HPDE6-E6E7 (cell line): ENCODE measurements around the gene LMO2.
"Not testable (repeated sequence)": the region's sequence is repeated elsewhere in the genome, so short reads cannot be mapped to it uniquely, and the experiment has no call there.

Source experiments
- DNase-seq: peaks from one replicate; pipeline ENCODE4 v3.0.0; 2011; ENCODE audit warnings: missing footprints; ENCODE audit errors: extremely low spot score

LMO2 gene

DNA sequence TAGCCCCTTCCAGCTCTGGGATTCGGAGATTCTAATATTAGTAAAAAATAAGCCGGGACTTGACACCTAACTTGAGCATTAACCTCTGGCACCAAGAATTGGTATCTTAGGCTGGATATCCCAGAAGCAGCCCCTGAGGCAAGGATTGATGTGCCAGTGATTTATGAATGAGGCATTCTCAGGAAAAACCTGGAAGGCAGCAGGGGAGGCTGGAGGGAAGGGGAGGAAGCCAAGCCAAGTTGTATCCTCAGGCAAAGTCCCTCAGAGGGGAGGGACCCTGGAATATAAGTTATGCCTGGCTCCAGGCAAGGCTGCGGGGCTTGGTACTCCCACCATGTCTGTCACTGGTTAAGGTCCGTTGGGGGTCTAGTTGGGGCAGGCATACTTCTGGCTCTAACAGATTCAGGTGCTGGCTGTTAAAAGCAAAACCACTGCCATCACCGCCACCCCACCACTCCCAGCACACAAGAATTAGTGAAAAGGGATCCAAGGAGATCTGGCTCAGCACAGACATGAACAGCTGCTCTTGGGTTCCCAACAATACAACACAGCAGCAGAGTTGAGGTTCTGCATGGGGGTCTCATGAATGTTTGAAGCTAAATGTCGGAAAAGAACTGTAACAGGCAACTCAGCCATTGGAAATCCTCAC, 29.8 kb downstream of the LMO2 start:
- DNase-seq, result no peak

DNA sequence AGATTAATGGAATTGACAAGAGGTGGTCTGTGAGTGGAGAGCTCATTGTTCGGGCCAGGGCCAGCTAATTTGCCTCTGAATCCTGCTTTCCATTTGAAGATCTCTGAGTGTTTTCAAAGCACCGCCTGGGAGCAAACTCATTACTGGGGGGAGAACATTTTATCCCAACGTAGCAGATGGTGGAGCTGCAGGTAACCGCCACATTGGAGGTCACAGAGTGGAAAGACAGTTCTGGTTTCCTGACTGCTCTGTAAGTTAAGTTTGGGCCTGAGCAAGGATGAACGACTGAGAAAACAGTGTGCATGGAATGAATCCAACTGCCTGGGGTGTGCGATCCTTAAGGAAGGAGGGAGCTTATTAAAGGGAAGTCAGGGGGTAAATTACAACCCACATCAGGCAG, 30.5 kb downstream of the LMO2 start:
- no peak for DNase-seq

DNA sequence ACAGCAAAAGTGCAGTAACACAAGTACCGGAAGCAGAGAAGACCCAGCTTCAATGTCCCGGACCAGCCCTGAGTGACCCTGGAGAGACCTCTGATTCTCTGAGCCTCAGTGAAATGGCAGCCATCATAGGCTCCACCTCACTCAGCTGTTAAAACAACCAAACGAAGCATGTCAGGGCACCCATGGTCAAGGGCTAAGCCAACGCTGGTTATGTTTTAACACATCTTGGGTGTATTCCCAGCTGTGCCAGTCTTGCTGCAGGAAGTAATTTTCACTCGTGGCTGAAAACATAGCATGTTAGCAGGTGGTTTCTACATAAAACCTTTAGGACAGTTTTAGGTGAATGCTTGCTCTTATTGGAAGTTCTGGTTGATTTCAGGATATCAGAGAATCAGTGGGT, 30.9 kb downstream of the LMO2 start:
- no peak for DNase-seq

DNA sequence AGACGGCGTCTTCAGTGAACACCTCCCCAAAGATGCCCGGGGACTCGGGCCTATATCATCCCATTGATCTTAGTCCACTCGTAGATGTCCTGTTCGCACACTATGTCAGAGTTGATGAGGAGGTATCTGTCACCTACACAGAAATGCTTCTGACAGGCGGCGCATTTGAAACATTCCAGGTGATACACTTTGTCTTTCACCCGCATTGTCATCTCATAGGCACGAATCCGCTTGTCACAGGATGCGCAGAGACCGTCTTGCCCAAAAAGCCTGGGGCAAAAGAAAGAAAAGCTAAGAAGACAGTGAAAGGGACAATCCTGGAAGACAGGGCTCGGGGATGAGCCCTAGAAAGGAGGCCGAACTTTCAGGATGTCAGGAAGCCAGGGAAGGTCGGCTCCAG, 32.6 kb downstream of the LMO2 start:
- DNase-seq, result no peak

DNA sequence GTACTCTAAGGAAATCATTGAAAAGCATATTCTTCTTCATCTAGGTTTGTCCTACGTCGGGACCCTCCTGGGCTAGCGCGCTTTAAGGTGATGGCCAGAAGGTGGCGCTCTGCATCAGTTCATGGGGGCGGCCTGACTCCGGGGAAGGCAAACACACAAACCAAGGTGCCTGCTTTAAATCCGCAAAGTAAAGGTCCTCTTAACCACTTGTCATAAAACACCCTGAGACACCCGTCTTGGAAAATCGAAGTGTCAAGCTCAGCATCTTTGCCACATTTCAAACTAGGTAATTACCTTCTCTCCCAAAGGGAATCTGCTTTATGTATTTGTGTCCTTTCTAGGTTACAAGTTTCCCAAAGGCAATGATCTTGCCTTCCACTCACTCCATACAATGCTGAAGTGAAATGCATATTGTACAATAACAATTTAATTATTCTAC, 33.9 kb downstream of the LMO2 start:
- peak; percentile 54 for DNase-seq

DNA sequence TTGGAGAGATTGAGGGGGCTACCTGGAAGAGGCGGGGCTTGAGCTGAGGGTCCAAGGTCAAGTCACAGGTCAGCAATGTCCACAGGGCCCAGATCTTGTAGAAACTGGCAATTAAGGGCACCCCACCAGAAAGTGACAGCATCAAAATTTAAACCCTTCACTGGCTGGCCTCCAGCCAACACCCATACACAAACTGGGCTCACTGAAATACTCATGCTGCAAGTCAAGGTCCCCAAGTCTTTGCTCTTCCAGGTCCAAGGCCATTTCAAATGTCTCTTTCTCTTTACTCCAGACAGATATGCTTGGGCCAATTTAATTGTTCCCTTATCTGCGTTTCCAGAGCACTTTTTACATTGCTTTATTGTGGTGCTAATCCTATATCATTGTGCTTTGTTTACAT, 36.4 kb downstream of the LMO2 start:
- no peak for DNase-seq

DNA sequence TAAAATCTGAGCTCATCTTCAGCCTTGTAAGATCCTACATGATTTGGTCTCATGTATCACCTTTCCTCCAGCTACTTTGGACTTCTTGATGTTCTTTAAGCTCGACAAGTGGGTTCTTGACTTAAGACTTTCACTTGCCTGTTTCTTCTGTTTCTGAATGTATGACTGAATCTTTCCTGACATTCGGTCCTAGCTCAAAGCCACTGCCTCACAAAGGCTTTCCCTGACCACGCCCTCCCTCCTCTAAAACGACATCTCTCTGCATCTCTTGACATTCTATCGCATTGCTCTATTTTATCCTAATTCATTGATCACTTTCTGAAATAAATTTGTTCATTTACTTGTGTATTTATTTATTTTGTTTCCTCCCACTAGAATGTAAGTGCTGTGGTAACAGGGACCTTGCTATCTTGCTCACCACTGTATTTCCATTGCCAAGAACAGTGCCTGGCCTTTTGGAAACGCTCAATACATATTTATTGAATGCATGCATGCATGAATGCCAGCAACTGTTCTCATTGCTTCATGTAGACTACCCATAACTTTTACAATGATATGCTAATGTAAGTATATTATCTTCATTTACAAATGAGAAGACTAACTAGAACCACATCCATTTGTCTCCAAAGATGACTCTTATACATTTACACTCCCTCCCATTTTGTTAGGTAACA, 43.0 kb downstream of the LMO2 start:
- no peak for DNase-seq

DNA sequence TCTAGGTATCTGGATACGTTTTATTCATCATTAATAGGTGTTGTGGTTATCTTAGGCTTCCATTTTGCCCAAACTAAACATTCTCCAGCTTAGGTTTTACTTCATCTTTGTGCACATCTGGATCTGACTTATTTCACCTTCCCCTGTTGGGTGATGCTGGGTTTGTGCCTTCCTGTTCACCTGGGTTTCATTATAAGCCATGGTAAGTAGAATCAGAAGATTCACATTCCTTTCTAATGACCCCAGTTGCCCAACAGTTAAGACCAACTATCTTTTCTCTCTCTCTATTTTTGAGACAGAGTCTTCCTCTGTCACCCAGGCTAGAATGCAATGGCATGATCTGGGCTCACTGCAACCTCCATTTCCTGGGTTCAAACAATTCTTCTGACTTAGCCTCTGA, 44.6 kb downstream of the LMO2 start:
- DNase-seq, result no peak

DNA sequence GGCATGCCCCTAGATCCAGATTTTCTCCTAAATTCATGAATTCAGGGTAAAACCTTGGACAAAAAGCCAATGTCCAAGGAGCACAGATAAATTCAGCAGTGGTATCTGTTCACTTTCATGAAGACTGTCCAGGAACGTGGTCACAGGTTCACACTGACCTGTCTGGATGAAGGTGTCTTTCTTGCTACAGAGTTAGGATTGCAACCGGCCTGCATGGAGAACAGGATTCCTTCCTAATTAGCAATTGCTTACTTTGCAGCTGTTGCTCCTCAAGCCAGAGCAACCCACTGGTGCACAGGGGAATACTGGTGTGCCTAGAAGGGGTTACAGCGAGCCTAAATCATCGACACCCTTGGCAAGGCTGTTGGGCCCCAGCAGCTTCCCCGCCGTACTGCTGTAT, 47.6 kb downstream of the LMO2 start:
- DNase-seq, result no peak

DNA sequence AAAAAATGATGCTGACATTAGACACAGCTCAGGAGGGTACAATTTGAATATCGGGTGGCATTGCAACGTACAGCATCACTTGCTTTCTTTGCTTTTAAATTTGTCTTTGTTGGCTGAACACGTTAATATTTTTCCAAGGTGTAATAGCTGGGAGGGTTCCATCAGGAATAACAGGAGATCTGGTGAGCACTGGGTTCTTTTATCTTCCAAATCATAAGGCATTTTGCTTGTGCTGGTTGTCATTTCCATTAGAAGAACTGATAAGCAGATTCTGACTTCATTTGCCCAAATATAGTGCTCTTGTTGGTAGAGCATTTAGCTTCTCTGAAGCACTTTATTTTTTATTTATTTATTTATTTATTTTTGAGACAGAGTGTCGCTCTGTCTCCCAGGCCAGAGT, 48.9 kb downstream of the LMO2 start:
- DNase-seq, result no peak

DNA sequence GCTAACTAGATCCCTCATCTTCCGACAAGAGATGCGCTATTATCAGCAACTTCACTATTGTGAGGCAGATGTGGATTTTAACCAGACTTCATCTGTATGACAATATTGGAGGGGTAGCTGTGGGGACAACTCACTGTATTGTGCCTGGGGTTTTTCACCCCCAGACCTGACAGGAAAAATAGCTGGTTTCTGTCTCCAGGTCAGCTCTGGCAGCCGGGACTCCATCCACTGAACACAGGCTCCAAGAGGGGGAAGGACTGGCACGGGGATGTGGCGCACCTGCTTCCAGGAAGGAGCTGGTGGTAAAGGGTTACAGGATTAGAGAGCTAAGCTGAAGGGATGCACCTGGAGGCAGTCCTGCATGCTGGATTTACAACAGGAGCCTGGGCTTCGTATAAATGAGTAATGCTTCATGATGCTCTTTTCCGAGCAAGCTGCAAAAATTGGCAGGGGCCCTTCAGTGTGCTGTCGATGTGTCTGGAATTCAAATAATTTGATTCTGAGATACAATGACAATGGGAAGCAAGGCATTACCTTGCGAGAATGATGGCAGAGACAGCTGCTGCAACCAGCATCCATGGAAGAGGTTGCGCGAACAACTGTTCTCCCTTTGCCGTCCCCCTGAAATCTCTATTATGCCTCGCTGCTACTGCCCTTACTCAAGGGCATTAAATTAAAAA, 49.5 kb downstream of the LMO2 start:
- DNase-seq, result no peak

DNA sequence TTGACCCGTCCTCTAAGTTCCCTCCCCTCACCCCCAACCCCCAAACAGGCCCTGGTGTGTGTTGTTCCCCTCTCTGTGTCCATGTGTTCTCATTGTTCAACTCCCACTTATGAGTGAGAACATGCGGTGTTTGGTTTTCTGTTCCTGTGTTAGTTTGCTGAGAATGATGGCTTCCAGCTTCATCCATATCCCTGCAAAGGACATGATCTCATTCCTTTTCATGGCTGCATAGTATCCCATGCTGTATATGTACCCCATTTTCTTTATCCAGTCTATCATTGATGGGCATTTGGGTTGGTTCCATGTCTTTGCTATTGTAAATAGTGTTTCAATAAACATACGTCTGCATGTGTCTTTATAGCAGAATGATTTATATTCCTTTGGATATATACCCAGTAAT, 53.6 kb downstream of the LMO2 start:
- not testable (repeated sequence) for DNase-seq

DNA sequence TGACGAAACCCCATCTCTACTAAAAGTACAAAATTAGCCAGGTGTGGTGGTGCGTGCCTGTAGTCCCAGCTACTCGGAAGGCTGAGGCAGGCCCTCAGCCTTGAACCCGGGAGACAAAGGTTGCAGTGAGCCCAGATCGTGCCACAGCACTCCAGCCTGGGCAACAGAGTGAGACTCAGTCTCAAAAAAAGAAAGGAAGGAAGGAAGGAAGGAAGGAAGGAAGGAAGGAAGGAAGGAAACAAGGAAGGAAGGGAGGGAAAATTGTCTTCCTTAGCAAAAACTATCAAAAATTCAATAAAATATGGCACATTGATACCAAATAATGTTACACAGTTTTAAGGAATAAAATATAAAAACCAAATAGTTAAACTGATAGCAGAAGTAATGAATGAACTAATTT, 54.5 kb downstream of the LMO2 start:
- DNase-seq, result not testable (repeated sequence)

DNA sequence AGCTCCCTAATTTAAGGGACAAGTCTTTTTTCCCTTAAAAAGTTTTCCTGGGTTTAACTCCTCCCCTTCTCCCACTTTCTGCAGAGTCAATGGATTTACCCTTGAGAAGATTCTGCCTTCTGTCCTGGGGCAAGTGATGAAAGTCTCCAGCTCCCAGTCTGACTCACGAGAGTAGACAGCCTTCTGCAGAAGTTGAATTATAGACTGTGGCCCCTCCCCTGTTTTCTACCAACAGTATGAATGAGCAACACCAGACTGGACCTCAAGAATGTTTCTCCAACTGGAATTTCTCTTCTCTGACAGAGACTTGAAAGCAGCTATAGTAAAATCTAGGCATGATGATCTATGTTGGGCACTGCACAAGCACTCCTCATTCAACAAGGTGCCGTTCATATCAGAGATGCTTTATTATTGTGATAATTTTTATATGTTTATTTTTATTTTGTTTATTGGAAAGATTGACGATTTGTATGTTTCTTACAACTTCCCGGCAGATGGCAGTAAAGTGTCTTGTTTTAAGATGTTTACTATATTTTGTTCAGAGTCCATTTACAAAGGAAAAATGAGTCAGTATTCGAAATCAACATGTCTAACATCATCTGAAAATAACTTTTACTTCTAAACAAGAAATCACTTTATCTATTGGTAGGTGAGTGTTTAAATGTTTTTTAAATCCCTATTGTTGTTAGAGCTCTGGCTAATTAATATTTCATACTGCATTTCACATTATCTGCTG, 56.6 kb downstream of the LMO2 start:
- no peak for DNase-seq

DNA sequence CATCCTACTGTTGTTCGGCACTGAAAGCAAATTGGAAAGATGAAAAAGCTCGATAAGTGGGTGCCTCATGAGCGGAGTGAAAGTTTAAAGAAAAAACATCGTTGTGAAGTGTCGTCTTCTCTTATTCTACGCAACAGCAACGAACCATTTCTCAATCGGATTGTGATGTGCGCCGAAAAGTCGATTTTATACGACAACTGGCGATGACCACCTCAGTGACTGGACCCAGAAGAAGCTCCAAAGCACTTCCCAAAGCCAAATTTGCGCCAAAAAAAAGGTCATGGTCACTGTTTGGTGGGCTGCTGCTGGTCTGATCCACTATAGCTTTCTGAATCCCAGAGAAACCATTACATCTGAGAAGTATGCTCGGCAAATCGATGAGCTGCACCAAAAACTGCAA, 59.2 kb downstream of the LMO2 start:
- no peak for DNase-seq

DNA sequence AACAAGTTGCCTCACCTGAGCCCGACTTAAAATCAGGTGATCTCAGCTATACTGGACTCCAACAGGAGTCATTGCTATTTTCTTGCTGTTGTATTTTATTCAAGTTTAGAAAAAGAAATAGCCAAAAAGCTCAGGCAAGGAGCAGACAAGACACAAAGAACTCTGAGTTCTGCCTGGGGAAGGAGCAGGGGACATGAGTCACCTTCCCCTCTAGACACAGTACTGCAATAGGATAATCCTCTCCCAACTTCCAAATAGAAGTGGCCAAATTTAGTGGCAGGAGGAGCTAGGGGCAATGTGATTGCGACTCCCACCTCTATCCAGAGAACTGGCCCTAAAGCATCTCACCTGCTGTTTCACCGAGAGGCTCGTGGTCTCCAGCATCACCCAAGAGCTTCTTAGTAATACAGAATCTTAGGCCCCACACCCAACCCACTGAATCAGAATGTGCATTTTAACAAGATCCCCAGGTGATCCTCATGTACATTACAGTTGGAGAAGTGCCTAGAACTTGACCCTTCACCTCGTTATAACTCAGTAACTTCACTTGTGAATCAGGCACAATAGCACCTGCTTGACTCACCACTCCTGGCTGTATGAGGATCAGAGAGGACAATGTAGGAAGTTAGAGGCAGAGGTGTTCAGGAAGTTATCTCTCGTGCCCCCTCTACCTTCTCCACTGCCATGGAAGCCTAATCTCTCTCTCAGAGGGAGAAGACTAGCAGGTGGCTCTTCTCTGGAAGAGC, 60.8 kb downstream of the LMO2 start:
- DNase-seq, result peak; percentile 52

DNA sequence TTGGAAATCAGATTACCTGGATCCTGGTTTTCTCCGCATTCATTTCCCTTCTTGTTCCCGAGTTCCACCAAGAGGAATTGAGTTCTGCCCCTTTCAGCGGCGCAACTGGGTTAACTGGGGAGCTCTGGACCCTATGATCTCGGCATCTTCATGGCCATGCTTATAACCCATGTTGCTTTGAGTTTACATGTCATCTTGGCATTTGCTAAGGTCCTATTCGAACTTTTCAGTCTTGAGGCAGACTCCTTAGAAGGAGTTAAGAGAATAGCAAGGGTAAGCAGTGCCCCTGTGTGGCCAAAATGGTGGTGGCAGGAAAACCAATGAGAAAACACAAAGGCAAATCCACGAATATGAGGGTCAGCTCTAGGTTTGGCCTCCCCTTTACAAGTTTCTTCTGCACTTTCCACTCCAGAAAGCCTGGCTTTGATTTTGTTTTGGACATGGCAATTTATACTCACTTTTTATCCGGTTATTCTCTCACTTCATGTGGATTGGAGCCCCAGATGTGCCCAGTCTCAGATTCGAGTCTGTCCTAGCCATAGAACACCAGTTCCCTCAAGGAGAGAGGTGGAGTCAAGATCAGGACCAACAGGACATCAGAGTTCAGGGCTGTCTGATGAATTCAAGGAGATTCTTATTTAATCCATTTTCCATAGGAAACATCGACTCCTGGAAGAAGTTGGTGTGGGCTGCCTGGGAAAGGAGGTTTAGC, 62.3 kb downstream of the LMO2 start:
- peak; percentile 69 for DNase-seq

DNA sequence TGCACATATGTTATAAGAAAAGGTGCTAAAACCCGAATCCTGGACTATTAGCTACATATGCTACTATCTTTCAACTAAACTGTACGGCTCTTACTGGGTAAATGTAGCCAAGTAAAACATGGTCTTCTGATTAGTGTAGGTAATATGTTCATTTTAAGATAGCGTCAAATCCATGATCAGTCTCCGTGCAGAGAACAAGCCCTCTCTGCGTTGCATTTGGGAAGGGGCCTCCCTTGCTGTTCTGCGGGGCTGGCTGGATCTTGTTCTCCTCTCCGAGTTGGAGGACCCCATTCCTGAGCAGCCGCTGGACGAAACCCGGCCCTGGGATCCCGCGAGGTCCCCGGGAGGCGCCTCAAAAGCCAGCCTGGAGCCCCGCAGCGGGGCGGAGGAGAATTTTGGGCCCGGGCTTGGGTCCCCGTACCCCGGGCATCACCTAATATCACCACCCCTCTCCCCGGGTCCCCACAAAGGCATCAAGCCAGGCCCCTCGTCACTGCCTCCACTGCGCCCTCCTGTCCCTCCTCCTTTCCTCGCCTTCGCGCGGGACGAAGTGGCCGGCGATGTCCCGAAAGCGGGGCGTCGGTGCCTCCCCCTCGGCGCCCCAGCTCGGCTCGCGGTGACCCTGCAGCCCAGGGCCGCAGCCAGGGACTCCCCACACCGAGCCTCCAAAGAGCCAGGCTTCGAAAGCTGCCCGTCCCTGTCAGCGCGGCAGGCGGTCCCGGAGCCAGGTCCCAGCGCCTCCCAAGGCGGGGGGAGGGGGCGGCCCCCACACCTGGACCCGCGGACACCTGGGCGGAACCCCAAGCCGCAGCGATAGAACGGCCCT, 63.1 kb downstream of the LMO2 start:
- DNase-seq, result no peak

DNA sequence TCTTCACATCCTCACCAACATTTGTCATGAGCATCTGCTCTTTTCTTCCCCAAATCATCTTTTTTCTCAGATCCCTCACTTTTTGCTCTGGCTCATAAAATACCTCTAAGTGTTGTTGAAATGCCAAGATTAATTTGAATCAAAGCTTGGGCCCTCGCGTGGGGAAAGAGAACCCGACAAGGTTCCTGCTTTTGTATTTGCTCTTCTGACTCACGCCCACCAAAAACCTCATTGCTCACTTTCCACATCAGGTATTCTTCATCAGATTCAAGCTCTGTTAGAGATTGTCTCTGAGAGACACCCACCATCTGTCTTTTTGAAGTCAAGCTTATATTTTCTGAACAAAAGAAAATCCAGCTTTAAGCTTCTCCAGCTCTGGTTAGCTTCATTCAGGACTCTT, 64.7 kb downstream of the LMO2 start:
- DNase-seq, result no peak

DNA sequence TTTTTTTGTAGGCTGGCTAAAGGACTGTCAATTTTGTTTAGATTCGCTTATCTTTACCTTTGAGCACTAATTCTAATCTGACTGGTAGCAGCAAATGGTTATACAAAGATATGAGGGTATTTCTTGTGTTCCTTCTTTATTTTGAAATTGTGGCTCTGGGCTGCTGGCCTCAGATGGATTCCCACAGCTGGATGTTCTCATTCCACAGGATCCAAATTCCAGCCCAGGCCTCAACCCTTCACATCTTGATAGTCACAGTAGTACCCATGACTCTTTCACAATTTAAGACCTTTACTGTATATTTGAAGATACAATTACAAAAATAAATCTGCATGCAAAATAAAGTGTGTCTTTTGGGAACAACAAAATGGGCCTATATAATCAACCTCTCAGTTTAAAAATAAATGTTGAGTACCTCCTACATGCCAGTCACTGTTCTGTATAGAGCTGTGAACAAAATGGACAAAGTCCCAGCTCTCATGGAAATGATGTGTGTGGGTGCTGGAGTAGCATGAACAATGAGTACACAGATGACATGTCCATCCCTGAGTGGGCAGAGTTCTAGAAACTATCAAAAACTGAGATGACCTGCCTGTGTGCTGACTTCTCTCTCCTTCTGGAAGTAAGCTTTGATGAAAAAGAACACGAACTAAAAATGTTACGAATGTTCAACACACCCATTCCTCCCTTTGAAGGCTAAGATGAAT, 65.9 kb downstream of the LMO2 start:
- no peak for DNase-seq
